ENCODE results near the gene MRPL12. TPM values are rescaled to one million over a fixed set of nuclear protein-coding genes. Genes with fewer than 3 reads are reported as not detected.
A peak's percentile ranks its signal among the peaks of the same experiment; 100 is the strongest.

Gene MRPL12
- total and polyA plus RNA-seq, 2 of the 13 experiments (the other 11 are each of a cell fraction or from before 2014, with no cell fraction given): 39.1 to 94.1 TPM

DNA sequence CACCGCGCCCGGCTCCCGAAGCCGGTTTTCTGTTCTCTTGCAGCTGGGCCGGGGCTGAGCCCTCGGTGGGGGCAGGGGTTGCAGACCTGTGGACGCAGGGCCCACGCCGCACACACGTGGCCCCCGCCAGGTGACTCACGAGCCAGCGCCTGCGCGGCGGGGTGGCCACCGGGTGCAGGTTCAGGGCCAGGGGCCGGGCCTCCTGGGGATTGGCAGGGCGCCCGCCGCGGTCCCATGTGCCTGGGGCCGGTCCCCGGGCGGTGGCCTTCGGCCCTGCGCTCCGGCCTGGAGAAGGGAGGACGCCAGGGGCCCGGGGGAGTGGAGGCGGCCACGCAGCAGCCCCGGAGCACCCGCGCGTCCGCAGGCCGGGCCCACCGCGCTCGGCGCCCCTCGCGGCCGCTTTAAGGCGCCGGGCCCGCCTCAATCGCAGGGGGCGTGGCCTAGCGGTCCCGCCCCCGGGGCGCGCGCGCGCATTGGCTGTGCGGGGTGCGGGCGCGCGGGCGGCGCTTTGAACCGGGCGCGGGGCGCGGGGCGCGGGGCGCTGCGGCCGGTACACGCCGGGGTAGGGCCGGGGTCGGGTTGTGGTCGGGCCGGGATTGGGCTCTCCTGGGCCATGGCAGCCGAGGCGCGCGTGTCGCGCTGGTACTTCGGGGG, 8.8 kb downstream of the MRPL12 start, which contains the start of gene SLC25A10:
Gene SLC25A10, plus strand, starts transcription at position 471 of the 654 bp plus-strand sequence. Its CDS starts 143 bp downstream, at position 614.
- no peak for FAIRE-seq
- Histone ChIP-seq H3K4me3 (replicated peaks in 1 of 3; ENCODE audit: insufficient read depth in 1 of 3, low read depth in 2 of 3, low read length in 3 of 3) (peak within 1 kb of the TSS; percentile 87 to 95 (median 92)), H3K36me3 (replicated peaks in 1 of 2; ENCODE audit: control insufficient read depth in 1 of 2, insufficient read depth in 2 of 2, low read length in 2 of 2) (peaks cover 14 to 36% of the 10 kb centered on the region in 2 experiments), H3K4me2 (ENCODE audit: low read depth, low read length) (peak within 1 kb of the TSS; percentile 96), H3K27ac (ENCODE audit: extremely low read length, insufficient read depth, low read length) (peak within 1 kb of the TSS; percentile 93), H3K27me3 (ENCODE audit: control insufficient read depth in 1 of 2, insufficient read depth in 2 of 2, low read length in 2 of 2) (no peaks in the 10 kb centered on the region; a peak in 1 of 5 replicates), H3K9me3 (ENCODE audit: low read length) (no peaks in the 10 kb centered on the region), H4K20me1 (ENCODE audit: insufficient read depth, low read length) (no peaks in the 10 kb centered on the region), H3K4me1 (ENCODE audit: insufficient read depth, low read length) (peaks cover 32% of the 10 kb centered on the region), H3K79me2 (ENCODE audit: insufficient read depth, low read length) (peaks cover 31% of the 10 kb centered on the region), H3K9ac (ENCODE audit: insufficient read depth, low read depth, low read length) (peak within 1 kb of the TSS; percentile 93), H2AFZ (ENCODE audit: low read length) (no peak within 1 kb of the TSS)
- CTCF ChIA-PET (ENCODE audit: low intra/inter-chr PET ratio, low total read pairs): no interaction called here
- in situ Hi-C loops (cut with HindIII; ENCODE audit: extremely low pct_ligation_motif_present, low pct_unique_long_range_greater_than_20kb) (no loop called here), intact Hi-C loops (cut with micrococcal nuclease; ENCODE audit: unreplicated experiment) (loop anchor here (1.0 kb wide), 1 partner anchor 9 kb away; the partner anchor contains the start of gene MRPL12)
- peak; percentile 56 for ATAC-seq
- peak; percentile 89 for DNase-seq (ENCODE audit: low spot score)
- WGBS (ENCODE audit: low lambda C conversion rate): under 1% methylated on average over 18 of the region's 89 CpGs
- BruUV-seq (replicated peaks): no TSS peak
- POLR2A ChIA-PET: interaction anchor here (0.6 to 6.3 kb wide), 14 partner anchors 8 to 326 kb away, joined by 3 to 143 read pairs (median 10); partner anchors contain the start of genes ARL16, CCDC137, DCXR and HGS
- TF ChIP-seq, protein P1, sequence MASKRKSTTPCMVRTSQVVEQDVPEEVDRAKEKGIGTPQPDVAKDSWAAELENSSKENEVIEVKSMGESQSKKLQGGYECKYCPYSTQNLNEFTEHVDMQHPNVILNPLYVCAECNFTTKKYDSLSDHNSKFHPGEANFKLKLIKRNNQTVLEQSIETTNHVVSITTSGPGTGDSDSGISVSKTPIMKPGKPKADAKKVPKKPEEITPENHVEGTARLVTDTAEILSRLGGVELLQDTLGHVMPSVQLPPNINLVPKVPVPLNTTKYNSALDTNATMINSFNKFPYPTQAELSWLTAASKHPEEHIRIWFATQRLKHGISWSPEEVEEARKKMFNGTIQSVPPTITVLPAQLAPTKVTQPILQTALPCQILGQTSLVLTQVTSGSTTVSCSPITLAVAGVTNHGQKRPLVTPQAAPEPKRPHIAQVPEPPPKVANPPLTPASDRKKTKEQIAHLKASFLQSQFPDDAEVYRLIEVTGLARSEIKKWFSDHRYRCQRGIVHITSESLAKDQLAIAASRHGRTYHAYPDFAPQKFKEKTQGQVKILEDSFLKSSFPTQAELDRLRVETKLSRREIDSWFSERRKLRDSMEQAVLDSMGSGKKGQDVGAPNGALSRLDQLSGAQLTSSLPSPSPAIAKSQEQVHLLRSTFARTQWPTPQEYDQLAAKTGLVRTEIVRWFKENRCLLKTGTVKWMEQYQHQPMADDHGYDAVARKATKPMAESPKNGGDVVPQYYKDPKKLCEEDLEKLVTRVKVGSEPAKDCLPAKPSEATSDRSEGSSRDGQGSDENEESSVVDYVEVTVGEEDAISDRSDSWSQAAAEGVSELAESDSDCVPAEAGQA (IDR thresholded peaks at IDR 0.05; ENCODE audit: low read depth): no peak
- TF ChIP-seq, protein P1 (CRISPR knock-in tag; IDR thresholded peaks at IDR 0.05; ENCODE audit: borderline replicate concordance): peak; percentile 99
- TF ChIP-seq FOSL1 (CRISPR knock-in tag; IDR thresholded peaks at IDR 0.05; ENCODE audit: borderline replicate concordance): peak; percentile 82
- TF ChIP-seq SUZ12 (IDR thresholded peaks at IDR 0.05; ENCODE audit: low read depth, low read length): no peak
- TF ChIP-seq RBM22 (optimal IDR thresholded peaks at IDR 0.05; ENCODE audit: low read length): no peak
- peak; percentile 72 for TF ChIP-seq ZNF446 (CRISPR knock-in tag; IDR thresholded peaks at IDR 0.05)
- TF ChIP-seq, protein P2, sequence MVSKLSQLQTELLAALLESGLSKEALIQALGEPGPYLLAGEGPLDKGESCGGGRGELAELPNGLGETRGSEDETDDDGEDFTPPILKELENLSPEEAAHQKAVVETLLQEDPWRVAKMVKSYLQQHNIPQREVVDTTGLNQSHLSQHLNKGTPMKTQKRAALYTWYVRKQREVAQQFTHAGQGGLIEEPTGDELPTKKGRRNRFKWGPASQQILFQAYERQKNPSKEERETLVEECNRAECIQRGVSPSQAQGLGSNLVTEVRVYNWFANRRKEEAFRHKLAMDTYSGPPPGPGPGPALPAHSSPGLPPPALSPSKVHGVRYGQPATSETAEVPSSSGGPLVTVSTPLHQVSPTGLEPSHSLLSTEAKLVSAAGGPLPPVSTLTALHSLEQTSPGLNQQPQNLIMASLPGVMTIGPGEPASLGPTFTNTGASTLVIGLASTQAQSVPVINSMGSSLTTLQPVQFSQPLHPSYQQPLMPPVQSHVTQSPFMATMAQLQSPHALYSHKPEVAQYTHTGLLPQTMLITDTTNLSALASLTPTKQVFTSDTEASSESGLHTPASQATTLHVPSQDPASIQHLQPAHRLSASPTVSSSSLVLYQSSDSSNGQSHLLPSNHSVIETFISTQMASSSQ (IDR thresholded peaks at IDR 0.05; ENCODE audit: low read depth): no peak
- TF ChIP-seq, protein P2 (CRISPR knock-in tag; IDR thresholded peaks at IDR 0.05; ENCODE audit: borderline replicate concordance): peak; percentile 87
- TF ChIP-seq SAFB2 (CRISPR knock-in tag; IDR thresholded peaks at IDR 0.05; ENCODE audit: borderline replicate concordance, low read depth): peak; percentile 90
- TF ChIP-seq NFKB2 (CRISPR knock-in tag; IDR thresholded peaks at IDR 0.05; ENCODE audit: borderline replicate concordance): peak; percentile 100
- TF ChIP-seq ZNF30 (CRISPR knock-in tag; IDR thresholded peaks at IDR 0.05): peak; percentile 98
- no peak for TF ChIP-seq ZNF577 (CRISPR knock-in tag; IDR thresholded peaks at IDR 0.05; ENCODE audit: borderline replicate concordance, low read depth)
- peak; percentile 96 for TF ChIP-seq JUND (CRISPR knock-in tag; IDR thresholded peaks at IDR 0.05)

All from HepG2 (cell line).